Endothelial cell of umbilical vein (primary cell): ENCODE results near the gene NRG3. TPM values are rescaled to one million over a fixed set of nuclear protein-coding genes. Genes with fewer than 3 reads are reported as not detected.
A peak's percentile ranks its signal among the peaks of the same experiment; 100 is the strongest.

Source experiments
- BruUV-seq: library from RNA; stranded (reverse); fragments of 400-500 nt; replicated peaks from 2 replicates; lab custom pipeline; 2021; lab: Mats Ljungman, UMichigan
- CTCF ChIA-PET: fragments of 300-600, 350-600 bp; sonication (Branson Sonifier 250); formaldehyde crosslinking; loops from one replicate; lab custom pipeline; 2021; ENCODE audit warnings: antibody characterized with exemption, inconsistent platforms; lab: Charles Lee
- POLR2A ChIA-PET: fragments of 300-600, 350-600 bp; sonication (Branson Sonifier 250); formaldehyde crosslinking; loops from one replicate; lab custom pipeline; 2021; ENCODE audit warnings: antibody characterized with exemption, inconsistent platforms; lab: Charles Lee
- DNase-seq: peaks from one replicate; pipeline ENCODE4 v3.0.0-alpha.2; 2011; ENCODE audit warnings: low read depth, low spot score
- FAIRE-seq: peaks from 2 replicates; lab custom pipeline; 2011; peaks lifted over from hg19 to GRCh38; lab: Jason Lieb, UNC
- H2AFZ ChIP-seq: 2 replicates; pipeline ENCODE4 v1.6.0; 2012; ENCODE audit warnings: low read depth, low read length, control low read depth, inconsistent platforms
- H3K27ac ChIP-seq: 2 replicates; pipeline ENCODE4 v1.5.1; 2011; ENCODE audit warnings: low read depth, mild to moderate bottlenecking, control low read depth, low read length, moderate library complexity; ENCODE audit not compliant: insufficient read depth
- H3K27me3 ChIP-seq, 2 experiments: 2 replicates each; pipeline versions ENCODE4 v1.6.0 to v1.6.1; 2011; ENCODE audit warnings: low read length in 2 of 2, mixed read lengths in 1 of 2; ENCODE audit not compliant: control insufficient read depth in 2 of 2, insufficient read depth in 2 of 2
- H3K36me3 ChIP-seq, 2 experiments: 2 replicates in 1 of 2; 3 replicates in 1 of 2; pipeline ENCODE4 v1.5.1; 2011; ENCODE audit warnings: low read length in 2 of 2, mild to moderate bottlenecking in 1 of 2, moderate library complexity in 1 of 2; ENCODE audit not compliant: control insufficient read depth in 2 of 2, insufficient read depth in 2 of 2; ENCODE audit errors: extremely low read depth in 1 of 2
- H3K4me1 ChIP-seq: 3 replicates; pipeline ENCODE4 v1.5.1; 2011; ENCODE audit warnings: mild to moderate bottlenecking, low read length; ENCODE audit not compliant: control insufficient read depth, insufficient read depth; ENCODE audit errors: extremely low read depth
- H3K4me2 ChIP-seq: 2 replicates; pipeline ENCODE4 v1.6.1; 2011; ENCODE audit warnings: low read length, control low read depth, mixed read lengths; ENCODE audit not compliant: insufficient read depth
- H3K4me3 ChIP-seq, 3 experiments: fragments of 200-600 bp in 1 of 3; sonication (generic), shearing (Covaris generic) in 1 of 3; replicated peaks in 1 of 3; 2 replicates each; pipeline ENCODE4 v1.5.1; 2011 to 2016; ENCODE audit warnings: control low read depth in 3 of 3, low read length in 3 of 3, mild to moderate bottlenecking in 2 of 3, inconsistent platforms in 1 of 3, low read depth in 1 of 3, moderate library complexity in 1 of 3; ENCODE audit not compliant: insufficient read depth in 1 of 3
- H3K79me2 ChIP-seq: 2 replicates; pipeline ENCODE4 v1.6.0; 2012; ENCODE audit warnings: low read length, inconsistent platforms; ENCODE audit not compliant: control insufficient read depth, insufficient read depth
- H3K9ac ChIP-seq: replicated peaks from 2 replicates; pipeline ENCODE3; 2011; ENCODE audit warnings: low read length, control low read depth; ENCODE audit not compliant: insufficient read depth; ENCODE audit errors: extremely low read depth
- H3K9me1 ChIP-seq: replicated peaks from 3 replicates; pipeline ENCODE4 v1.6.0; 2011; ENCODE audit warnings: mild to moderate bottlenecking, low read length; ENCODE audit not compliant: control insufficient read depth, insufficient read depth; ENCODE audit errors: extremely low read depth
- H3K9me3 ChIP-seq: replicated peaks from 2 replicates; pipeline ENCODE4 v1.5.1; 2012; ENCODE audit warnings: low read length, inconsistent platforms; ENCODE audit not compliant: control insufficient read depth, insufficient read depth
- H4K20me1 ChIP-seq: replicated peaks from 2 replicates; pipeline ENCODE3; 2011; ENCODE audit warnings: mild to moderate bottlenecking, low read length; ENCODE audit not compliant: control insufficient read depth, insufficient read depth; ENCODE audit errors: extremely low read depth
- EZH2 ChIP-seq: IDR thresholded peaks from 2 replicates; pipeline ENCODE4 v1.6.1; 2012; ENCODE audit warnings: borderline replicate concordance, low read depth, mild to moderate bottlenecking, moderate library complexity, low read length, inconsistent platforms; ENCODE audit not compliant: severe bottlenecking
- FOS ChIP-seq: IDR thresholded peaks from 2 replicates; pipeline ENCODE4 v1.6.1; 2011; ENCODE audit warnings: mild to moderate bottlenecking, low read length, moderate library complexity, borderline replicate concordance; ENCODE audit not compliant: insufficient read depth
- GATA2 ChIP-seq: IDR thresholded peaks from 2 replicates; pipeline ENCODE4 v1.7.0; 2011; ENCODE audit warnings: low read depth, mild to moderate bottlenecking, moderate library complexity, mixed read lengths, low read length; ENCODE audit not compliant: insufficient read length, insufficient read depth
- JUN ChIP-seq: IDR thresholded peaks from 2 replicates; pipeline ENCODE4 v1.6.1; 2011; ENCODE audit warnings: borderline replicate concordance, low read depth; ENCODE audit not compliant: insufficient read length, insufficient read depth
- MYC ChIP-seq: IDR thresholded peaks from one replicate; pipeline ENCODE4 v1.6.1; 2011; ENCODE audit warnings: mild to moderate bottlenecking, low read depth, low read length
- POLR2A ChIP-seq: IDR thresholded peaks from 2 replicates; pipeline ENCODE4 v1.6.1; 2012; ENCODE audit warnings: low read depth, mild to moderate bottlenecking, control low read depth, low read length
- POLR2AphosphoS5 ChIP-seq: IDR thresholded peaks from 2 replicates; pipeline ENCODE4 v1.6.1; 2012; ENCODE audit warnings: low read depth, mild to moderate bottlenecking, control low read depth, low read length, moderate library complexity; ENCODE audit not compliant: insufficient read depth
- dilution Hi-C: fragments of 300-500 bp; cut with MboI; formaldehyde crosslinking; loops from one replicate; pipeline ENCODE4 v1.15.0; 2019; ENCODE audit warnings: low sequenced_read_pairs; ENCODE audit not compliant: extremely low pct_ligation_motif_present
- intact Hi-C: fragments of 100-400 bp; cut with micrococcal nuclease; formaldehyde crosslinking; loops from one replicate; pipeline ENCODE4 v1.10.0; 2022
- polyA plus RNA-seq, 4 experiments: library from polyadenylated mRNA; depleted of rRNA in 3 of 4; stranded (reverse) in 3 of 4; unstranded in 1 of 4; fragments of >200 nt; gene quantifications; 2 replicates each; pipeline versions ENCODE4 v1.2.1 to v1.2.3, GENCODE V29; 2011 to 2012; ENCODE audit warnings: missing spikeins in 1 of 4
- total RNA-seq: library from RNA; stranded (reverse); gene quantifications from 2 replicates; pipeline ENCODE4 v1.2.3, GENCODE V29; 2021
- TF ChIP-seq, protein P1 (sequence below): IDR thresholded peaks from 2 replicates; pipeline ENCODE4 v1.6.1; 2011; ENCODE audit not compliant: insufficient read depth, insufficient read length

The NRG3 gene
- total and polyA plus RNA-seq, 2 donors (not counting 3 experiments of a cell fraction or from before 2014, with no cell fraction given), result 1.9 to 3.9 TPM

GRCh38 chr10:81866753-81867152 is 8.2 kb upstream of the NRG3 start:
- no peaks in the 10 kb centered on the region for H3K9me3 ChIP-seq
- H3K36me3 ChIP-seq, result no peaks in the 10 kb centered on the region
- peak overlapping the region; percentile 78 for H2AFZ ChIP-seq
- no peaks in the 10 kb centered on the region for H3K9me1 ChIP-seq
- H3K9ac ChIP-seq, result peak overlapping the region; percentile 4
- H3K27me3 ChIP-seq, result no peaks in the 10 kb centered on the region
- ChIA-PET POLR2A (no interaction called here), CTCF (no interaction called here)
- no peaks in the 10 kb centered on the region for H4K20me1 ChIP-seq
- H3K27ac ChIP-seq, result peak overlapping the region; percentile 56
- peak; percentile 71 for TF ChIP-seq POLR2AphosphoS5
- peak; percentile 76 for TF ChIP-seq FOS
- TF ChIP-seq JUN, result no peak
- peak; percentile 93 for TF ChIP-seq GATA2
- peak; percentile 94 for DNase-seq
- peak; percentile 81 for FAIRE-seq
- dilution Hi-C loops, result no loop called here
- H3K4me3 ChIP-seq, result no peak overlapping the region
- intact Hi-C loops, result loop anchor here (1.0 kb wide), 2 partner anchors 8 to 97 kb away; no protein-coding TSS in a partner anchor
- H3K4me2 ChIP-seq, result peak overlapping the region; percentile 54
- H3K4me1 ChIP-seq, result peaks cover 36% of the 10 kb centered on the region
- BruUV-seq, result no TSS peak
- no peaks in the 10 kb centered on the region for H3K79me2 ChIP-seq

GRCh38 chr10:81870472-81870871 is 4.5 kb upstream of the NRG3 start:
- FAIRE-seq, result no peak

More at GRCh38 chr10:81870472-81870871, 4.5 kb upstream of the NRG3 start:
- Histone ChIP-seq H3K36me3 (no peaks in the 10 kb centered on the region), H2AFZ (no peak overlapping the region), H3K9me3 (no peaks in the 10 kb centered on the region), H3K4me3 (no peak overlapping the region), H3K9ac (no peak overlapping the region), H3K4me1 (peaks cover 22% of the 10 kb centered on the region), H3K27me3 (peaks cover 3 to 7% of the 10 kb centered on the region in 2 experiments), H4K20me1 (no peaks in the 10 kb centered on the region), H3K9me1 (no peaks in the 10 kb centered on the region), H3K79me2 (no peaks in the 10 kb centered on the region), H3K4me2 (no peak overlapping the region), H3K27ac (no peak overlapping the region)
- no peak for DNase-seq
- dilution Hi-C loops (no loop called here), intact Hi-C loops (no loop called here)
- BruUV-seq, result no TSS peak
- ChIA-PET CTCF (no interaction called here), POLR2A (no interaction called here)
- no peak for TF ChIP-seq GATA2
- TF ChIP-seq JUN, result no peak
- no peak for TF ChIP-seq EZH2
- no peak for TF ChIP-seq FOS
- TF ChIP-seq POLR2A, result no peak
- TF ChIP-seq POLR2AphosphoS5, result no peak
- TF ChIP-seq, protein P1, sequence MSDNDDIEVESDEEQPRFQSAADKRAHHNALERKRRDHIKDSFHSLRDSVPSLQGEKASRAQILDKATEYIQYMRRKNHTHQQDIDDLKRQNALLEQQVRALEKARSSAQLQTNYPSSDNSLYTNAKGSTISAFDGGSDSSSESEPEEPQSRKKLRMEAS, result no peak
- no peak for TF ChIP-seq MYC
